NT2/D1 (cell line): Measurements from ENCODE around the gene NUTF2.

Experiments
- SUZ12 ChIP-seq: IDR thresholded peaks from 2 replicates; pipeline ENCODE4 v1.6.1; 2011; ENCODE audit not compliant: insufficient read length, insufficient read depth; ENCODE audit errors: extremely low read depth
- YY1 ChIP-seq: IDR thresholded peaks from 2 replicates; pipeline ENCODE4 v1.6.1; 2011; ENCODE audit not compliant: insufficient read length, insufficient read depth
- ZNF274 ChIP-seq: IDR thresholded peaks from 2 replicates; pipeline ENCODE4 v1.6.1; 2011; ENCODE audit warnings: mild to moderate bottlenecking, low read depth, low read length

GRCh38 chr16:67828651-67829050, 18.1 kb upstream of the NUTF2 start:
- no peak for TF ChIP-seq YY1
- TF ChIP-seq ZNF274 = no peak
- TF ChIP-seq SUZ12 = no peak
